GM19467 (cell line): ENCODE data around the gene PLAU.
"Not testable (repeated sequence)": the region's sequence is repeated elsewhere in the genome, so short reads cannot be mapped to it uniquely, and the experiment has no call there.

ENCODE experiments used
- ATAC-seq: cut with Tn5 transposase; IDR thresholded peaks from one replicate; pipeline ENCODE4 v1.9.1; 2021; ENCODE audit warnings: mild to moderate bottlenecking, moderate library complexity; ENCODE audit not compliant: unreplicated experiment

The PLAU gene

GRCh38 chr10:73919481-73919880 is 8.5 kb downstream of the PLAU start:
- not testable (repeated sequence) for ATAC-seq

GRCh38 chr10:73920089-73920488 is 9.2 kb downstream of the PLAU start:
- no peak for ATAC-seq

GRCh38 chr10:73922007-73922863 is 11.3 kb downstream of the PLAU start:
- ATAC-seq: no peak

GRCh38 chr10:73922864-73923133 is 11.9 kb downstream of the PLAU start:
- no peak for ATAC-seq

- no peak for ATAC-seq
Observed at GRCh38 chr10:73923935-73924598, 13.1 kb downstream of the PLAU start.

- ATAC-seq: no peak
Observed at GRCh38 chr10:73924935-73925334, 14.0 kb downstream of the PLAU start.

- ATAC-seq: no peak
Observed at GRCh38 chr10:73925539-73925938, 14.6 kb downstream of the PLAU start.

GRCh38 chr10:73926152-73926764 is 15.3 kb downstream of the PLAU start:
- no peak for ATAC-seq

GRCh38 chr10:73930630-73931327 is 19.8 kb downstream of the PLAU start:
- ATAC-seq: not testable (repeated sequence)

GRCh38 chr10:73931767-73932619 is 21.1 kb downstream of the PLAU start:
- no peak for ATAC-seq

DNA sequence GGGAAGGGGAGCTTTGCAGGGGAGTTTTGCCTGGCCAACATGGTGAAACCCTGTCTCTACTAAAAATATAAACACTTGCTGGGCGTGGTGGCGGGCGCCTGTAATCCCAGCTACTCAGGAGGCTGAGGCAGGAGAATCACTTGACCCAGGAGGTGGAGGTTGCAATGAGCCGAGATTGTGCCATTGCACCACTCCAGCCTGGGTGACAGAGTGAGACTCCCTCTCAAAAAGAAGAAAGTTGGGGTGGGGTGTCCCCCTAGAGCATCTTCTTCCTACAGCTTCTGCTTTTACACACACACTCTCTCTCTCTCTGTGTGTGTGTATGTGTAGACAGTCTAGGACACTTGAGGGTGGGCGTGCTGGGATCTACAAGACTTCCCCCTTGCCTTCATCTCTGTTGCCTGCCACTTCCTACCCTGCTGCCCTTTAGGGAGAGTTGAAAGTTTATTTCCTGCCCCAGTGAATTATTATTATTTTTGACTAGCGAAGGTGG is 21.7 kb downstream of the PLAU start:
- ATAC-seq: no peak

- no peak for ATAC-seq
Observed at GRCh38 chr10:73934074-73934473, 23.1 kb downstream of the PLAU start.

- no peak for ATAC-seq
Observed at GRCh38 chr10:73935895-73936294, 25.0 kb downstream of the PLAU start.

DNA sequence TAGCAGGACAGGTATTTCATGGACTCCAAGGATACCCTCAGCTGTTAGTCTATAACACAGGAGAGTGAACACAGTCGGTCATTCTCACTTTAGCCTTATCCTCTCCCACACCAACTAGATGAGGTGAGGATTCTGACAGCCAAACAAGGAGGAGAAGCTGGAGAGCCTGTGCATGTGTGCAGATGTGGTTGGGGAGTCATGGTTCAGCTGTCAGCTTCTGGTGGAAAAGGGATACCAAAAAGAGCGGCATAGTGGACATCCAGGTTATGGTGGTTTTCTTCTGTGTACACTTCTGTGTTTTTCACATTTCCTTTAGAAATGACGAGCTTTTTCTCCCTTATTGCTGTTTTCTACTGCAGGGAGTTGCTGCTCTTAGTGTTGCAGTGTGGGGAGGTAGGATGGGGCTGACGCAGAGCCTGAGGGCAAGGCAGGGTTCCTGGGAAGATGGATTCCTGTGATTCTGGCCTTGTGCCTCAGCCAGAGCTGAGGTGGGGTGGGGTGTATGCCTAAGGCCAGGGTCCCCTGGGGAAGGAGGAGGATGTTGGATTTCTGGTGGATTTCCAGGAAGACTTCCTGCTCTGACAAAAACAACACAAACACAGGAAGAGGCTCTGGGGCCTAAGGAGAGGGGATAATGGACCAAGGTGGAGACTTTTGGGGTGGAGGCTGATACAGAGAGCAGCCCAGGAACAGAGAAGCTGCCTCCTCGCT is 26.6 kb downstream of the PLAU start:
- ATAC-seq: no peak

DNA sequence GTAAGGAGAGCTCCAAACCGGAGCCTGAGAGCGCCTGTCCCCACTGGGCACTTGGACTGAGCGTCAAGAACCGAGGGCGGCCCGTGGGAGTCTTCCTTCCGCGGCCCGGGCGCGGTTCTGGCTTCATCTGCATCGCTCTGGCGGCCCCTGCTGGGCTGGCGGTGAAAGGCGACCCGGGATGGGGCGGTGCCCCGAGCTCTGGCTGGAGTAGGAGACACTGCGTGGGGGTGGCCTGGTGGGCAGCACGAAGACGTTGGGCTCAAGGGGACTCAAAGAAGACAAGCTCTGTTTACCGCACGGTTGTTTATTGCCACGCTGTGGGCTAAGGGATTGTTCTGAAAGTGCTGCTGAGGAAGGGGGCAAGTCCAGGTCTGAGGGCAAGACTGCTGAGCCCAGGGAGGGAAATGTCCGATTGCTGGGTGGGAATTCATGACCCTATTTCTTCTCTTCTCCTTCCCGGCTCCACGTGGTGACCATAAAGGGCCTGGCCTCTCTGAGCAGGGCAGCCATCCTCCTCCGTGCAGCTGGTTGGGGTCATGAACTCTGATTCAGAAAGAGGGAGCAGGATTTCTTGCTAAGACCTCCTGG is 29.8 kb downstream of the PLAU start:
- peak; percentile 85 for ATAC-seq

- ATAC-seq: no peak
Observed at GRCh38 chr10:73941300-73941699, 30.4 kb downstream of the PLAU start.

- ATAC-seq: no peak
Observed at GRCh38 chr10:73944356-73945100, 33.6 kb downstream of the PLAU start.

DNA sequence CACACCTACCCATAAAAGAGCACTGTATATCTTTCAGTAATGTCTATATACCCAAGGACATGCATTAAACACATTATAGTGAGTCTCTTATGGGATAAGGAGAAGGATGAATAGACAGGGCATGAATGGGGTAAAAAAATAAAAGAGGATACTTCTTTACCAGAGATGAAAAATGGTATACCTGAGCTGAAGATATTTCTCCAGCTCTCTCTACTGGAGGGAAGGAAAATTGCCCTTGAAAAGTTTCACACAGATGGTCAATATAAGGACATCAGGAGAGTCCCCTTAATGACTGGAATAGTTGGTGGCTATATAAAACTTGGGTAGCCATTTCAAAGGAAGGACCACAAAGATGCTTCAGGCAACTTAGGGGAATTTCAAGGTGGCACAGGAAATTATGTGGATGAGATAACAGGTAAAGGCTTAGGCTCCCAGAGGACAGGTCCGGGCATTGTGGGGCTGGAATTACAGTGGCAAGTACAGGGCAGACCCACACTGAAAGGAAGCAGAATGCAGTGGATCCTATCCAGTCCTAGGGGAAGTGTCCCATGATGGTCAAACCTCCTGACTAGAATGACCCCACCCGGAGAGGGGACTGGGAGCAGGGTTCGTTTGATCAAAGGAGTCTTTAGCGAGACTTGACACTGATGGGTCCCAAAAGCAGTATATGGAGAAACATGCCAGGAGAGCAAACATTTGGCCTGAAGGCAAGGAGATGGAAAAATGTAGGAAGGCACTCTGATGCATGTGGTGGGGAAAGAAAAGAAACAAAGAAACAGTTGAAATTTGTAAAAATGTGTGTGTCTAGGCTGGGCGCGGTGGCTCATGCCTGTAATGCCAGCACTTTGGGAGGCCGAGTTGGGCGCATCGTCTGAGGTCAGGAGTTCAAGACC is 35.6 kb downstream of the PLAU start:
- no peak for ATAC-seq
